ENCODE measurements around the gene DRP2.
"Not testable (repeated sequence)": the region's sequence is repeated elsewhere in the genome, so short reads cannot be mapped to it uniquely, and the experiment has no call there.

Gene DRP2

GRCh38 chrX:101241531-101241930, 21.9 kb downstream of the DRP2 start:
- no peak for DNase-seq (ENCODE audit: low read depth)

- DNase-seq (ENCODE audit: low read depth): no peak
These were observed 33.0 kb downstream of the DRP2 start for GRCh38 chrX:101252634-101253033.

- DNase-seq (ENCODE audit: low read depth): no peak
These were observed 38.1 kb downstream of the DRP2 start for GRCh38 chrX:101257448-101258258.

- DNase-seq (ENCODE audit: low read depth): no peak
These were observed 38.6 kb downstream of the DRP2 start for GRCh38 chrX:101258259-101258581.

GRCh38 chrX:101260435-101260834, 40.8 kb downstream of the DRP2 start:
- DNase-seq (ENCODE audit: low read depth): no peak

GRCh38 chrX:101262590-101262989, 43.0 kb downstream of the DRP2 start:
- DNase-seq (ENCODE audit: low read depth): no peak

GRCh38 chrX:101263766-101264165, 44.2 kb downstream of the DRP2 start:
- DNase-seq (ENCODE audit: low read depth): no peak

GRCh38 chrX:101265869-101266428, 46.4 kb downstream of the DRP2 start:
- DNase-seq (ENCODE audit: low read depth): no peak

- DNase-seq (ENCODE audit: low read depth): no peak
These were observed 54.6 kb downstream of the DRP2 start for GRCh38 chrX:101274198-101274597.

GRCh38 chrX:101276238-101276637, 56.7 kb downstream of the DRP2 start:
- DNase-seq (ENCODE audit: low read depth): no peak

GRCh38 chrX:101287402-101287801, 67.8 kb downstream of the DRP2 start:
- DNase-seq (ENCODE audit: low read depth): peak; percentile 18

GRCh38 chrX:101290957-101291603, 71.5 kb downstream of the DRP2 start, which contains the start of gene TAF7L:
Gene TAF7L (minus strand): TSS chrX:101291334. CDS start chrX:101287543, 3,791 bp downstream.
- DNase-seq (ENCODE audit: low read depth): no peak

GRCh38 chrX:101295603-101296002, 76.0 kb downstream of the DRP2 start:
- DNase-seq (ENCODE audit: low read depth): not testable (repeated sequence)

- DNase-seq (ENCODE audit: low read depth): no peak
These were observed 84.2 kb downstream of the DRP2 start for GRCh38 chrX:101303790-101304189.
